GM18508 (cell line): ENCODE data around the gene ZSWIM3.
"Not testable (repeated sequence)": the region's sequence is repeated elsewhere in the genome, so short reads cannot be mapped to it uniquely, and the experiment has no call there.

Experiments used
- ATAC-seq: cut with Tn5 transposase; IDR thresholded peaks from one replicate; pipeline ENCODE4 v1.9.1; 2021; ENCODE audit warnings: moderate number of reproducible peaks; ENCODE audit not compliant: insufficient read depth, unreplicated experiment

ZSWIM3 gene

DNA sequence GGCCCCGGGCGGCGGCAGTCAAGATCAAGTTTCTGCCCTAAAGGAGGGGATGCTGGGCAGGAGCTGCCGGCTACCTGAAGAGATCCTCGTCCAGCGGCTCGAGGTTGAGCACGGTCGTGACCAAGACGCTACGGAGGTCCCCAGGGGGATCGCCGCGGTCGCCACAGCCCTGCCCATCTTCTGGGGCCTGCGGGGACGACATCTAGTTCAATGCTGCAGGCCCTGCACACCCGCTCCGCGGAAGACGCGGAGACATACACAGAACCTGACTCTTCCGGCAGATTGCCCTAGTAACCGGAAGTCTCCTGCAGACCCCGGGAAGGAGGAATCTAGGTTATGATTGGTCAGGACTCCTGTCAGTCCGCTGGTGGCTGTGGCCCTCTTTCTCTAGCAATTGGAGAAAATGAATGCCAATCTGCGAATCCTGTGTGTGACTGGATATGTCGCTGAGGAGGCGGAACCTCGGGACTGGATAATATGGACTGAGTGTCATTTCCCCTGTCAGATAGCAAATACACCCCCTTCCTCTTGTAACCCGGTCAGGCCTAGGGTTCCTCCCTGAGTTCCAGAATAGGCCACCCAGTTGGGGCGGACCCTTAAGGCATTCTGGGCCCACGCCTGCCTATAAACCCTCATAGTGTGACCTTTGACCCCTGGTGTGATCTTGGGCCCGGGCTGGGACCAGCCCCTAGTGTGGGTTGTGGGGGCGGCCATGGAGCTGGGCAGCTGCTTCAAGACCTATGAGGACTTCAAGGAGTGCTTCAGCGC lies at the start of gene ZSWIM3, which contains the start of gene ACOT8:
Gene ZSWIM3, plus strand, starts transcription at position 501 of the 768 bp plus-strand sequence. Its CDS starts 212 bp downstream, at position 713.
Gene ACOT8, minus strand, starts transcription at position 279 of the 768 bp plus-strand sequence. Its CDS starts 77 bp downstream, at position 202.
- peak; percentile 91 for ATAC-seq

DNA sequence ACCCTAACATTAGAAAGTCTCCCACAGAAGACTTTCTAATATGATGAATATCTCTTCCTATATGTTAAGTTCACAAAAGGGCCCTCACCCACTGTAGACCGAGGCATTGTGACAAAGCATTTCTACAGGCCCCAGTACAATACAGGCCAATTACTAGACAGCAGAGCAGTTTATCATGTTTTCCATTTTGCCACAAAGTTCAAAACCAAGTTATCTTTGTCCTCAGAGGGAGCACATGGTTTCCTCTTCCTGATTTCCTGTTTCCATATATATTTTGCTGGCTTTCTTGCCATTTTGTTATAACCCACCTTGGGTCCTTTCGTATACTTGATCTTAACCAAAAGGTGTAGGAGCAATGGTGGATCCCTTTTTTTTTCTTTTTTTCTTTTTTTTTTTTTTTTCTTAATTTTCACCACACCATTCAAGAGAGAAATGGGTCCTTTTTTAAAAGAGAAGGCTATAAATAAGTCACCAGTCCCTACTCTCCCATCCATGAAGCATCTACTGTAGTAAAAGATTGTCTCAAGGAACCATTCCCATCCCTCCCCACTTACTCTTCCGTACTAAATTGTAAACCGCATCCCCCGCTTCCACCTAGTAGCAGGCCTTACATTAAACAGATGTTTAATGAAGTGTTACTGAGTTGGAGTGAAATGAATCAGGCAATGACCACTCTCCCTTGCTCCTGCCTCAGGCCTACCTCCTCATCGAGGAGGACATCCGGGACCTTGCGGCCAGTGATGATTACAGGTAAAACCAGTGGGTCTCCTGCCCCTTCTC lies 47.0 kb upstream of the ZSWIM3 start:
- no peak for ATAC-seq

DNA sequence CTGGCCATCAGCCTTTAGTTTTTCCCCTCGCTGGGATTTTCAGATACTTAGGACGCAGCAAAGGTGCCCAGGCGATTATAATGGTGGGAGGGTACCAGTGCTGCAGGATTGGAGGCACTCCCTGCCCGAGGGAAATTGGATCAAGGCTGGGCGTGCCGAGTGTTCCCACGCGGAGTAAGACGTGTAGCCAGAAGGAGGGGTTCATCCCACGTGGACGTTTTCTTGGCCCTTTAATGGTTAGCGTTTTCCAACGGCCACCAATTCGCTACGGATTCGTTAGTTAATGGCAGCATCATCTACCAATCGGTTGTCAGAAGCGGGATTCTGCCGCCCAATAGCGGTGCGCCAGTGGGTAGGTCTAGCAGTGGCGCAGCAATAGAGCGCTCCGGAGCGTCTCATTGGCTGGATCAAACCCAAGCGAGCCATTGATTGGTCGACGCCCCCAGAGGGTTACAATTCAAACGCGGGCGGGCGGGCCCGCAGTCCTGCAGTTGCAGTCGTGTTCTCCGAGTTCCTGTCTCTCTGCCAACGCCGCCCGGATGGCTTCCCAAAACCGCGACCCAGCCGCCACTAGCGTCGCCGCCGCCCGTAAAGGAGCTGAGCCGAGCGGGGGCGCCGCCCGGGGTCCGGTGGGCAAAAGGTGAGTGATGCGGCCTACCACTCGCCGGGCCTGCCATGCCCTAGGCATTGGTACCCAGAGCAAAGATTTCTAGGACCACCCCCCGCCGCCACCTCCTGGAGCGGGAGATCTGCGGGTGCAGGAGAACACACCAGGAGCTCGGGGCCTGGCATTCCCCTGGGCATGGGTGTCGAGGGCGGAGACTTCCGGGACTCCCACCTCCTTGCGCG lies 45.0 kb upstream of the ZSWIM3 start, which contains the start of gene UBE2C:
Gene UBE2C, plus strand, starts transcription at position 488 of the 849 bp plus-strand sequence. Its CDS starts 52 bp downstream, at position 540.
- ATAC-seq = peak; percentile 88

DNA sequence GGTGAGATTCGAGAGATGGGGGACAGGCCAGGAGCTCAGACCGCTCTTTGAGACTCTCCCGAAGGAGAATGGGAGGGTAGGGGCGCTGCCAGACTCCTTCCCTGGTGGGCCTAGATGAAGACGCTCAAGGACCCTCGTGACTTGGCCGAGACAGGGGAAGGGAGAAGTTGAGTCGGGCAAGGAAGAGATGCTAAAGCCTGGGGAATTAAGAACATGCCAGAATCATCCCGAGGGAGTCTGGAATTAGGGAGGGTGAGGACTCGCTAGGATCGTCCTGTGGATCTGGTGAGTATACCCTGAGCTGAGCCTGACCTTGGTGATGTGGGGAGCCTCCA lies 44.4 kb upstream of the ZSWIM3 start:
- ATAC-seq = no peak

DNA sequence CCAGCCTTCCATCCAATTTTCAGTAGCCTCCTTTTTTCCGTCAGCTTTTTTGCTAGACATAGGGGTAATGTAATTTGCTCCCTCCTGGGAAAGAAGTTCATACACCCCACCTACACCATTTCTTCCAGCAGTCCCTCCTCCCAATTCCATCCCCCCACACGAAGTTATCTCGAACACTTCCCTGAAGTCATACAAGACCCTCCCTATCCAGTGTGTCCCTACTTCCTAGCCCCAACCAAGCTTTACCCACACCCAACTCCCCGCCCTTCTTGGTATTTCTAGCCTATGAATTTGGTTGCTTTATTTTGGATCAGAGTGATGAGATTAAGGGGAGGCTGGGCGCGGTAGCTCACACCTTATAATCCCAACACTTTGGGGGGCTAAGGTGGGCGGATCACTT lies 43.9 kb upstream of the ZSWIM3 start:
- no peak for ATAC-seq

DNA sequence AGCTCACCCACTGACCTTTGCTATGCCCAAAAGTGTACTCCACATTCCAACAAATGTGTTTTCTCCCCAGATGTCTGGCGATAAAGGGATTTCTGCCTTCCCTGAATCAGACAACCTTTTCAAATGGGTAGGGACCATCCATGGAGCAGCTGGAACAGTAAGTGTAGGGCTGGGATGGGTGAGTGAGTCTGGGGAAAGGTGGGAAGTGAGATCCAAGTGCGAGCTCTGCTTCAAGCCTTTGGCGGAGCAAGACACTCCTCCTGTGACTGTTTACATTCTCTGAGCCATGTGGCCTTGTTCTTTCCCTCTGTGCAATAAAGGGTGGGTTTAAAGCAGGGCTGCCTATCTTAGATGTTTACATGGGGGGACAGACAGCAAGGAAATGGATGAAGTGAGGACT lies 43.1 kb upstream of the ZSWIM3 start:
- no peak for ATAC-seq

DNA sequence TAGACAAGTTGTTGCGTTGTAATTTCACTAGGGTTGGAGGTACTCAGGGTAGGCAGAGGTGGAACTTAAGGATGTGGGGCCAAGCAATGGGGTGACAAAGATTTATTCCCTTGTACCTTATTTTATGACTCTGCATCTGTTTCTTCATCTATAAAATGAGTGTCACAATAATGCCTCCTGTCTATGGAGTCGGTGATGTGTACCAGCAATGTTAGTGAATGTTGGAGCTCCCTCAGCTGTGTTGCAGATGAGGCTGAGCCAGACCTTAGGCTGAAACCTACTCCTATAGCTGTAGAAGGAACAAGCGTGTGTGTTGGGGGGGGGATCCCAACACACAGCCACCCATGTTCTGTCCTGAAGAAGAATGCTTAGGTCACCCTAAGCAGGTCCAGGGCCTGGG lies 40.5 kb upstream of the ZSWIM3 start:
- no peak for ATAC-seq

DNA sequence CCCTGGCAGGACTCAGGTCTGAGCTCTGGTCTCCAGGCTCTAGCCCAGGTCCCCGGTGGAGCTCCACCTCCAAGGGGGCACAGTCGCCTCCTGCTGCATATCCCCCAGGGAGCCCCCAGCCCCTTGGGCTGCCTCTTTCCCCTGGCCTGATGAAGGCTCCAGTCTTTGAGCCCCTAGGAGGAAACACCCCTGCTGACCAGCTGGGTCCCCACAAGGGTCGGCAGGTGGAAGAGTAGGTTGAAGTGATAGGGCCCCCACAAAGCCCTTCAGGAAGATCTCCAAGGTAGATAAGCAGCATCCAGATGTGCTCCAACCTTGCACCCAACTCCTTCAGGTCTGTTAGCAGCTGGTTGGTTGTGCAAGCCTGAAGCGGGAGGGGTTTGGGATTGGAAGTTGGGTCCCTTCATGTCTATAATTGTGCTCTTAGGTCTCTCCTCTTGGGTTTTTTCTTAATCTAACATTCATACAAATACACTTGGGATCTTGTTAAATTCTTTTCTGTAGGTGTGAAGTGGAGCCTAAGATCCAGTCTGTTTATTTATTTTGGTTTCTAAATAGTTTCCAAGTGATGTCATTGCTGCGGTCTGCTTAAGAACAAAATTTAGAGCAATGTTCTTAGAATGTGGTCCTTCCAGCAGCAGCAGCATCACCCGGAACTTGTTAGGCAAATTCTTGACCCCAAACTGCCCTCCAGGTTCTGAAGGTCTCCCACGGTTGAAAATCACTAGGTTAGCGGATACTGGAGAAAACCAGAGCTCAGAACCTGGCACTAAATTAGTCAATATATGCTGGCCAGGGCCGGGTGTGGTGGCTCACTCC lies 39.8 kb upstream of the ZSWIM3 start:
- ATAC-seq = no peak

DNA sequence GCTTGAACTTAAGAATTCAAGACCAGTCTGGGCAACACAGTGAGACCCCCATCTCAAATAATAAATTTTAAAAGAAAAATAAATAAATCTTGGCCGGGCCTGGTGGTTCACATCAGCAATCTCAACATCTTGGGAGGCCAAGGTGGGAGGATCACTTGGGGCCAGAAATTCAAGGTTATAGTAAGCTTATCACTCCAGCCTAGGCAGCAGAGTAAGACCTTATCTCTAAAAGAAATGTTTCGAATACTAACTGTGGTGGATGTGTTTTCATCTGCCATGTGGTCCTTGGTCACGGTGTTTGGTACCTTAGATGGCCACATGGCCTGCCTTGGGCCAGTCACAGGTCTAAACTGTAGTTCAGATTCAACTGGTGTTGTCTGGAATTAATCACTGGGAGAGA lies 39.2 kb upstream of the ZSWIM3 start:
- no peak for ATAC-seq

DNA sequence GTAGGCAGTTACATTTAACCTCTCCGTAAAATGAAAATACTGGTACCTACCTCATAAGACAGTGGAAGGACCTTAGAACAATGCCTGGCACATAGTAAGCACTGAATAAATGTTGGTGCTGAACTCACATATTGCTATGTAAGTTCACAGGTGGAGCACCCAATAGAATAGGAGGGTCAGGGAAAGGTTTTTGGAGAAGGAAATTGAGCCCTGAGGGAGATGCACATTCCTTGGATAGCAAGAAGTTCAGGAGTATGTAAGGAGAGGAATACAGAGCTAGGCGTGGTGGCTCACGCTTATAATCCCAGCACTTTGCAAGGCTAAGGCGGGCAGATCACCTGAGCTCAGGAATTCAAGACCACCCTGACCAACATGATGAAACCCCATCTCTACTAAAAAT lies 37.9 kb upstream of the ZSWIM3 start:
- ATAC-seq = no peak

DNA sequence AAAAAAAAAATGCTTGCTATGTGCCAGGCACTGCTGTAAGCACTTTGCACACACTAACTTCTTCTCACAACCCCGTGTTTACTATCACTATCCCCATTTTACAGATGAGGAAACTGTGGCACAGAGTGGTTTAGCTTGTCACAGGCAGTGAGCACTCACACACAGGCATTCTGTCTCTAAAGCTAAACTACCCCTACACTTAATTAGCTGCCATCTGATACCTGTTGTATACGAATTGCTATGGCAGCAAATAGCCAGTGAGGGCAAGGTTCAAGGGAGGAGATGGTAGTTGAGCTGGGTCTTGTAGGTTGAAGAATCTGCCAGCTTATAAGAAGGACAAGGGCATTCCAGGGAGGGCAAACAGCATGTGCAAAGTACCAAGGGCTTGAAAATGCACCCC lies 35.5 kb upstream of the ZSWIM3 start:
- no peak for ATAC-seq

DNA sequence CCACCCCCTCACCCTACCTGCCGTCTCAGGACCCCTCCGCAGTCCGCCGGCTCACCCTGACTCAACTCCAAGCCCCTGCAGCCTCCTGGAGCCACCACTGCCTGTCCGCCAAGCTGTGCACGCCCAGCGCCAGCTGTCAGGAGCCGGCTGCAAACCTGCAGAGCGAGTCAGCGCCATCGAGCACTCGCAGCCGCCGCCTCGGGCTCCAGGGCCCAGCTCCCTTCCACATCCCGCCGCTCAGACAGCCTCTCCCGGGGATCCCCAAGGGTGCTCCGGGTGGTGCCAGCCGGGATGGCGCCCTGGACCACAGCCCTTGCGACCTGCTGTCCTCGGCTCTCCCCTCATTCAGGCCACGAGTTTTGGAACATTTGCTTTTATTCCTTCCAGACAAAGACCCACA lies 34.6 kb upstream of the ZSWIM3 start:
- ATAC-seq = no peak

DNA sequence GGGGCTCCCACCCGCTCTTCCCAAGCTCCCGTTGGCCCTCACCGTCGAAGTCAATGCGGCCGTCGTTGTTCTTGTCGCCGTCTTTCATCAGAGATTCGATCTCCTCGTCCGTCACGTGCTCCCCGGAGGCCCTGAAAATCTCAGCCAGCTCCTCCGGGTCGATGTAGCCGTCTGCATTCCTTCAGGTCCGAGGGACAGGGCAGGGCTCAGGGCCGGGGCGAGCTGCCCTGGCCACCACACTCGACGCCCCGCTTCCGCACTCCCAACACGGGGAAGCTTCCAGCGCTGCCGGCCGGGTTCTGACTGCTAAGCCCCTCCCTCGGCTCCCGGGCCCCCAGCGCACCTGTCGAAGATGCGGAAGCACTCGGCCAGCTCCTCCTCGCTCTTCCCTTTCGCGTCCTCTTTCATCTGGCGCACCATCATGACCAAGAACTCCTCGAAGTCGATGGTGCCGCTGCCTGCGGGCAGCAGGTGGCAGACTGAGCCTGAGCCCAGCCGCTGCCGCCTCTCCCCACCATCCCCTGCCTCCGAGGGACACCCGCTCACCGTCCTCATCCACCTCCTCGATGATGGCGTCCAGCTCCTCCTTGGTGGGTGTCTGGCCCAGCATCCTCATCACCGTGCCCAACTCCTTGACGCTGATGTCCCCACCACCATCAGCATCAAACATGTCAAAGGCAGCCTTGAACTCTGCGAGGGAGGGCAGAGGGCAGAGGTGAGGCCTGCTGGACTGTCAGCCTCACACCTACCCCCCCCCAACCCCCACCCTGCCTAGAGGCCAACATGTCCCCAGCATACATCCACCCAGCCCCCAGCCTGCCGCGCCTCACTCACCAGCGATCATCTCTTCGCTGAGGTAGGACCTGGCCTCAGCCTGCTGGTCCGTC lies 33.2 kb upstream of the ZSWIM3 start:
- no peak for ATAC-seq

DNA sequence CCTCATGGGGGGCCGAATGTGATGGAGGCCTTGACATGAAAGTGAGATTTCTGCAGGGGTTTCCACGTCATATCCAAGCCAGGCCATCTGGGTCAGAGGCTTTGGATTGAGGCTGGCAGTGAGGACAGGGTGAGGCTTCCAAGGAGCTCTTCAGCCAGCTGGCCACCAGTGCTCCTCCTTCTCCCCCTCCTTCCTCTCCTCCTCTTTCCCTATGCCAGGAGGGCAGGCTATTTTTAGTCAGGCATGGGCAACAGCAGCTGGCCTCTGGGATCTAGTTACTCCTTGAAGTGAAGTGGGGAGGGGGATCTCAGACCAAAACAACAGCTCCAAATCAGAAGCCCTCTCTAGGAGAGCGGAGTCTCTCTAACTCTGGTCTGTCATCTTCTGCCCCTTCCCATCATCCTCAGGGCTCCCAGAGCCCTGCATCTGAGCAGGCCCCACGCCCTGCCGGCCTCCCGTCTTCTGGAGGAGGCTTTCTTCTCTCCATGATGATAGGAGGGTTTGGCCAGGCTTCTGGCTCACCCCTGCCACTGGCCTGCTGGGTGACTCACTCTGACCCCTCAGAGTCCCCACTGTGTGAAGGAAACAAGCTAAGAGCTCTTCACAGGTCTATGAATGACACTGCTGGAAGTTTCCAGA lies 30.9 kb upstream of the ZSWIM3 start:
- no peak for ATAC-seq

DNA sequence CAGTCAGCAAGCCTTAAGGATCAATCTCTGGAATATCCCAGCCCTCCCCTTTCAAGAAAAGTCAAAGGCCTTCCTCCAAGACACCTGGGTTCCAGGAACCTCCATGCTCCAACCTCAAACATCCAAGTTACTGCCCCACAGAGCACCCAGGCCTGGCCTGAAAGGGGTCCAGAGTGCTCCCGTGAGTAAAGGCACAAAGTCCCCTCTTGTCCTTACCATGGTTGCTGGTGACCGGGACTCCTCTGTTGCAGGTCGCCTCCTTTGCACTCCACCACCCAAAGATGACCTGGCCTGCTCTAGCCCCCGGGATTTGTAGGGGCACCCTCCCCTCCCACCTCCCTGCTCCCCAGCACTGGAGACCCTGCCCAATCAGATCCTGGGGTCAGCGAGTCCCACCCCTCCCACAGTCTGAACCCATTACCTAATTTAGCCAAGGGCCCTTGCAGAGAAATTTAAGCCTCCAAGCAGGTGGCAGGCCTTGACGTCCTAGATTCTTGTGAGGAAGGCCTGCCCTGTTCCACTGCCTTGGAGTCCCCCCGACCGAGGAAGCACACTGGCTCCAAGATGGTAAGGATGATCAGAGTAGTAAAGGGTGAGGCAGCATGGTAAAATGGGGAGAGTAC lies 30.3 kb upstream of the ZSWIM3 start, which contains the start of gene TNNC2:
Gene TNNC2, minus strand, starts transcription at position 283 of the 623 bp plus-strand sequence. Its CDS starts 64 bp downstream, at position 219.
- ATAC-seq = no peak

DNA sequence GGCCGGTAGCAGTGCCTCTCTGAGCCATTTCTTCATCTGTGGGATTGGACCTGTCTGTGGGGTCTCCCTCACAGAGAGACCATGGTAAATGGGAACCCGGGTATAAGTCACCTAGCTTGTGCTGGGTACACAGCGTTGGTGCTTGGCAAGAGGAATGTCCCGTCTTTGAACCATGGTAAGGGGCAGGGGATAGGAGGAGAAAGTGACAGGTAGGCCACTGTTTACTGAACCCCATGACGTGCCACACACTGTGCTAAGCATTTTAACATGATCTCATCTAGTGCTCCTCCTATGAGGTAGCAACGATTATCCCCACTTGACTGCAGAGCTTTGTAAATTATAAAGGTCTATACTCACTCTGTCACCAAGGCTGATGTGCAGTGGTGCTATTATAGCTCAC lies 29.7 kb upstream of the ZSWIM3 start:
- no peak for ATAC-seq

DNA sequence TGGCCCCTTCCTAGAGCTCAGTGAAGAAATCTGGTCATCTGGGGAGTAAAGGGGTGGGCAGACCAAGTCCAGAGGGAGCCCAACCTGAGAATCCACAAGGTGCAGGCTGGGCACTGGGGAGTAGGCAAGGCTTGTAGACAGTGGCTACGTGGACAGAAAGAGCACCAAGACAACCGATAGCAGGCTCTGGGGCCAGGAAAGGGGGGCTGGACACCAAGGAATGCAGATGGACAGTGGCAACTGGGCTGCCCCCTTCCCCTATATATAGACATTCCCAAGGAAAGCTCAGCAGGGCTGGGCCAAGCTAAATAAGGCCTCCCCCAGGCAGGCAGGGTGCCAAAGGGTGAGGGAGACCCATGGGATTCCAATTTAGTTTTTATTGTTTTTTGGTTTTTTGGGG lies 28.8 kb upstream of the ZSWIM3 start:
- ATAC-seq = no peak

DNA sequence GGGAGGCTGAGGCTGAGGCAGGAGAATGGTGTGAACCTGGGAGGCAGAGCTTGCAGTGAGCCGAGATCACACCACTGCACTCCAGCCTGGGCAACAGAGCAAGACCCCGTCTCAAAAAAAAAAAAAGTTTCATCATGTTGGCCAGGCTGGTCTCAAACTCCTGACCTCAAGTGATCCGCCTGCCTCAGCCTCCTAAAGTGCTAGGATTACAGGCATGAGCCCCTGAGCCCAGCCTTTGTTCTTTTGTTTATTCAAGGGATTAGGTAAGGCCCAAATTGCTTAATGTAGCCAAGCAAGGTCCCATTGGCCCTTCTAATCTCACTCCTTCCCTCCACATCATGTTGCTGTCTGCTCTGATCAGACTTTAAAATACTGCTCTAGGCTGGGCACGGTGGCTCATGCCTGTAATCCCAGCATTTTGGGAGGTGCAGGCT lies 27.7 kb upstream of the ZSWIM3 start:
- ATAC-seq = not testable (repeated sequence)
